ENCODE results near the gene CHAMP1.
"Not testable (repeated sequence)": the region's sequence is repeated elsewhere in the genome, so short reads cannot be mapped to it uniquely, and the experiment has no call there.

The CHAMP1 gene

DNA sequence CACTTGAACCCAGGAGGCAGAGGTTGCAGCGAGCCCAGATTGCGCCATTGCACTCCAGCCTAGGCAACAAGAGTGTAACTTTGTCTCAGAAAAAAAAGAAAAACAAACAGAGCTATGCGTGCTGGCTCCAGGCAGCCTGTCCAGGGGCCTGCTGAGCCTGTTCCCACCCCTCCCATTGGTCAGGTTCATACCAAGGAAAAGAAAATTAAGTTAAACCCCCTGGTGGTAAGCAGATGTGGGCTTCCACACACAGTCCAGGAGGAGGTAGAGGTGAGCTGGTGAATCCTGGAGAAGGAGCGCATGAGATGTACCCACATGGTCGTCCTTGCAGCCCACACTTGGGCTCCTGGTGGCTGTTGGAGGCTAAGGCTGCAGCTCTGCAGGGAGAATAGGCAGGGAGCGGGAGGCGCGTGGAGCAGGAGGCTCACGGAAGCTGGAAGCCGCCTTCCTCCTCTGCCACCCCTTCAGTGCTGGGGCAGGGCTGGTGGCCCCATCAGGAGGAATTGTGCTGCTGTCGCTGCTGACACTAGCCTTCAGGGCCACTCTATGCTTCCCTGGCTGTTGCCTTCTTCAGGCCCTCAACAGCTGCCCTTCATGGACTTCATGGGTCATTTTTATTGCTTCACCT, 10.5 kb upstream of the CHAMP1 start:
- no peak for DNase-seq

DNA sequence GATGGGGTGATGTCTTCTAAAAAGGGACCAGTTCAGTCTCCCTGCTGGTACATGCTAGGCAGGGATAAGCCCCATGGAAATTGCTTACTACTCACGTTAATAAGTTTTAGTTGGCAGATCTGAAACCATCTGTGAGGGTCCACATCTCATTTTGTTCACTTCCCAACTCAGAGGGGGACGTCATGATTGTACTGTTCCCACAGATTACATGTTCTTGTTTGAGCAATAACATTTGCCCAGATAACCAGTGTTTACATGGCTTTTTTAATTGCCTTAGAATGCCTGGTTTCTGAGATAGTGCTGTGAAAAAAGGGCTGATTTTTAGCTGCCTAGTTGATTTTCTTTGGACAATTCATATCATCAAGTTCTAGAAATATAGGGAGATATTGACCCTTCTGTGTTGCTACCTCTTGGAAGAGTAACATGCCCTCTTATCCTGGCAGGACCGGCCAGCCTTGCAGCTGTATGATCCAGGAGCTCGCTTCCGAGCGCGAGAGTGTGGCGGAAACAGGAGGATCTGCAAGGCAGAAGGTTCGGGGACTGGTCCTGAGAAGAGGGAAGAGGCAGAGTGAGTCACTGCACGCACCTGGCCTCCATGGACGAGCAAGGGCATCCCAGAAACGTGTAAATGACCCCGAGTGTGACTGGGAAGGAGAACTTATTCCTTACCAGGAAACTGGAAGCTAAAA, 9.8 kb upstream of the CHAMP1 start:
- no peak for DNase-seq

DNA sequence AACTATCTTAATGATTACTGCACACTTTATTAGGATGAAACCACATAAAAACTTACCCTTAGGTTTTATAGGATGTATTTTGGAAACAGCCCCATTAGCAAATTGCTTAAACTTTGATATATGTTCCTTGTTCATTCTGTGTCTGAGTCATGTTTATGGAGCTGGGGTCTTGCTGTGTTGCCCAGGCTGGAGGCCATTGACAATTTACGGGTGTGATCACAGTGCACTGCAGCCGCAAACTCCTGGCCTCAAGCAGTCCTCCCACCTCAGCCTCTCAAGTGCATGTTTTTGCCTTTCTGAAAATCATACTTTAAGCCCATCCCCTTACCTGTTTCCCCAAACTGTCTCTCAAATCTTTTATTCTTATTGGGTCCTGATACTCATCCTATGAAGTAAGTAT, 5.2 kb upstream of the CHAMP1 start:
- no peak for DNase-seq

DNA sequence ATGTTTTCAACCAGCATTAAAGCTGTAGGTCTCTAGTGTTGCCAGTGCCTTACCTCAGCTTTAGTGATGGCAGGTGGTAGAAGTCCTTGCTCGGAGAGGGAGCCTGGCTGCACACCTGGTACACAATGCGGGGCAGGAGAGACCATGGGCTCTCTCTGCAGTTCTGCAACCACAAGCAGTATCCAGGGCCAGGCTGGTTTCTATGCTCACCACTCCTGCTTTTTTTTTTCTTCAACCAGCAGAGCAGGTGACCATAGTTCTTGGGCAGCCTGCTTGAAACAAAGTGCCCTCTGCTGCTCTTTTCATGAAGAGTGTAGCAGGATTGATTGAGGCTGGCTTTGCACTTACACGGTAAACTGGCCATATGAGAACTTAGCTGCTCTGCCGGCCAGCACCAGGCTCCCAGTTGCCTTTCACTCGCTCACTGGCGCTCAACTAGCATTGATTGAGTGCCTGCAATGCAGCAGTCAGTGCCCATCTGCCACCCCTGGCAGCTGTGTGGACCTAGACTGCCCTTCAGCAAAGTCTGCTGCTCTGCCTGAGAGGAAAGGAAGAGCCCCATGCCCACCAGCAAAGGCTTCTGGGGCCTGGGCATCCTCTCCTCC, 4.4 kb upstream of the CHAMP1 start:
- DNase-seq, result no peak

DNA sequence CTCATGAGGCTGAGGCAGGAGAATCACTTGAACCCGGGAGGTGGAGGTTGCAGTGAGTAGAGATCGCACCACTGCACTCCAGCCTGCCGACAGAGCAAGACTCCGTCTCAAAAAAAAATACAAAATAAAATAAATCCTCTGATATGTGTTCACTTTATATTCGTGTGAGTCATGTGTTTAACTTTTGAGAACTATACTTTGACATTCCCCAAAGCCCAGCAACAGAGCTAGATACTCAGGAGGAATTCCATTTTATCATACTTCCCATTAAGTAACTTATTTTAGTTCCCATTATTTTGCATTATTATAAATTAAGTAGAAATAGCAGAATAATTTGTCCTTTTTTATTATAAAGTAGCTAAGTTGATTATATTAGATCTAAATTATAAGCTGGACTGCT, 3.3 kb upstream of the CHAMP1 start:
- DNase-seq, result no peak

DNA sequence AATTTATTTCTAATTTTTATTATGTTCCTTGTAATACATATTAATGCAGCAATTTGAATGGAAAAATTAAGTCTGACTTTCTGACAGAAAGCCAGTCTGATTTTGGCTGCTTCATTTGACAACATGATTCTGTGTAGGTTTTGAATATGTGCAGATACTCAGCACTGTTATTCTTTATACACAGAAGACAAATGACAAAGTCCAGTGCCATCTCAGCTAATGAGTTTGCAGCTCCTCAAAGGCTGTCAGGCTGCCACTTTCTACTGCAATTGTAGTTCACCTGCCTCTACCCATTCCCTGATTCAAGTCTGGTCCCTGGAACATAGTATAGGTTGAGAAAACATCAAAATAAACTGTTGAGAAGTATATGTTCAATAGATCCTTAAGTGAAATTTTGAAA, 2.9 kb upstream of the CHAMP1 start:
- no peak for DNase-seq

DNA sequence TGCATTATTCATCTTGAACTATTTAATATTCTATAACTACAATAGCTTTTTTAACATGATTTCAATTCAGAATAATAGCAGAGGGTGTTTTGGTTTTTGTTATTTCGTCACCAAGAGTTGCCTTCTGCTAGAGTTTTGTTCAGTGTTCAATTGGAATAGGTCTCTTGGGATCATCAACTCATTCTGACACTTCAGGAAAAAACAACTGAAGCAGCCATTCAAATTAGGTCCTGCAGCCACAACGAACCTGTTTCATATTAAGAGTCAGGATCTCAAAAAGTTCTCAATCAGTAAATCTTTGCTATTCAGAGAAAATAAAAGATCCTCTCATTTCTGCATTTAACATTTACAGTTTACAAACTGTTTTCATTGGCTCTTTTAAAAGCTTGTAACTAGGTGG, 2.4 kb upstream of the CHAMP1 start:
- DNase-seq, result no peak

DNA sequence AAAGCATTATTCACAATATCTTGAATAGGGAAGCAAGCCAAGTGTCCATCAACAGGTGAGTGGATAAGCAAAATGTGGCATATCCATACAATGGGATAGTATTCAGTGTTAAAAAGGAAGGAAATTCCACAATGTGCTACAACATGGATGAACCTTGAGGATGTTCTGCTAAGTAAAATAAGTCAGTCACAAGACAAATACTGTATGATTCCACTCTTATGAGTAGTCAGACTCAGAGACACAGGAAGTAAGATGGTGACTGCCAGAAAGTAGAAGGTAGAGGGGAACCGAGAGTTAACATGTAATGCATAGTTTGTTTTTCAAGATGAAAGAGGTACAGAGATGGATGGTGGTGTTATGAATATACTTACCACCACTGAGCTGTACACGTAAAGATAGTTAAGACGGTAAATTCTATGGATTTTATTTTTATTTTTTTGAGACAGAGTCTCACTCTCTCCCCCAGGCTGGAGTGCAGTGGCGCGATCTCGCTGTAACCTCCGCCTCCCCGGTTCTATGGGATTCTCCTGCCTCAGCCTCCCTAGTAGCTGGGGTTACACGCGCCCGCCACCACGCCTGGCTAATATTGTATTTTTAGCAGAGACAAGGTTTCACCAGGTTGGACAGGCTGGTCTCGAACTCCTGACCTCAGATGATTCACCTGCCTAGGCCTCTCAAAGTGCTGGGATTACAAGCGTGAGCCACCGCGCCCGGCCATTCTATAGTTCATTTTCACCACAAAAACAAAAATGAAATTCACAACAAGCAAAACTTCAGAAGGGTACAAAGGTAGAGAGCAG, 1.0 kb upstream of the CHAMP1 start:
- DNase-seq, result peak; percentile 7

DNA sequence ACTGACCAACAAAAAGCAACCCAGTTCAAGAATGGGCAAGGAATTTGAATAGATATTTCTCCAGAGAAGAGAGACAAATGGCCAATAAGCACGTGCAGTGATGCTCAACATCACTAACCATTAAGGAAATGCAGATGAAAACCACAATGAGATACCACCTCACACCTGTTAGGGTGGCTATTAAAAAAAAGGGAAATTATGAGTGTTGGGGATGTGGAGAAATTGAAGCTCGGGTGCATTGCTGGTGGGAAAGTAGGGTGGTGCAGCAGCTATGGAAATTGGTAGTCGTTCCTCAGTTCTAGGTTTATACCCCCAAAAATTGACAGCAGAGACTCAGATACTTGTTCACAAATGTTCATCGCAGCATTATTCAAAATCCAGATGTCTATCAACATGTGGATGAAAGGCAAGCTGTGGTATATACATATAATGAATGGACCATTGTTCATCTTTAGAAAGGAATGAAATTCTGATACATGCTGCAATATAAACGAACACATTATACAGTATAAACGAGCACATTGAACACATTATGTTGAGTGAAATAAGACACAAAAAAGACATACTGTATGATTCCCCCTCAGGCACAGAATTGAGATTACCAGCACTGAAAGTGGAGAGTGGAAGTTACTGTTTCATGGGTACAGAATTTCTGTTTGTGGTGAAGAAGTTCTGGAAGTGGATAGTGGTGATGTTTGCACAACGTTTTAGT, 927 bp downstream of the CHAMP1 start:
- no peak for DNase-seq

DNA sequence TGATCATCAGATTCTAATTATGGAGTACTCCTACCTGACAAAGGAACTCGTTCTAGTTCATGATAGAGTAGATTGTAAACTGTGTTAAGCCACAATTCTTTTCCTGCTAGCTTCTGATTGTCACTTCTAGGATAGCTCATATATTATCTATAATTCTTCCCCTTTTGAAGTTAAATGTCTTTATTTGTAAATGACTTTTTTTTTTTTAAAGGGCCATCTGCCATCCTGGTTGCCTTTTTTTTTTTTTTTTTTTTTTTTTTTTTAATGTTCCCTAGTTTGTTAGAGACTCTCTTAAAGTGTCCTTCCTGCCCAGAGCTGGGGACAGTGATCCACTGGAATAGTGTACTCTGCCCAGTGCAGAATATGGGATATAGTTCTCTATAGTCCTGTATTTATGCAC, 4.3 kb downstream of the CHAMP1 start:
- DNase-seq, result no peak

DNA sequence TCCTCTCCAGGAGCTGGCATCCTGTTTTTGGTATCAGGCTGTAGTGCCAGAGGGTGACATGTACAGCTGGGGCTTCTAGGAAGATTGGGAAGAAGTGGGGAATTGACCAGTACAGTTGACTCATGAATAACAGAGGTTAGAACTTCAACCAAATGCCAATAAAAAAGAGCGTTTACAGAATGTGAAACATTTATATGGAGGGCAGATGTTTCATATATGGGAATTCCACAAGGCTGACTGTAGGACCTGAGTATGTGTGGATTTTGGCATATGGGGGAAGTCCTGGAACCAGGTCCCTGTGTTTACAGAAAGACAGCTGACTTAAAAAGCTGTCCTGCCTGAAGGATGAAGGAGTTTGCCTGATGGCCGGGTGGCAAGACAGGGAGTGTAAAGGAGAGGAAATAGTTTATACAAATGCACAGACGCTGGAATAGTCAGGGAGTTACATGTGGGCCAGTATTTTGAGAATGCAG, 5.2 kb downstream of the CHAMP1 start:
- DNase-seq, result no peak

DNA sequence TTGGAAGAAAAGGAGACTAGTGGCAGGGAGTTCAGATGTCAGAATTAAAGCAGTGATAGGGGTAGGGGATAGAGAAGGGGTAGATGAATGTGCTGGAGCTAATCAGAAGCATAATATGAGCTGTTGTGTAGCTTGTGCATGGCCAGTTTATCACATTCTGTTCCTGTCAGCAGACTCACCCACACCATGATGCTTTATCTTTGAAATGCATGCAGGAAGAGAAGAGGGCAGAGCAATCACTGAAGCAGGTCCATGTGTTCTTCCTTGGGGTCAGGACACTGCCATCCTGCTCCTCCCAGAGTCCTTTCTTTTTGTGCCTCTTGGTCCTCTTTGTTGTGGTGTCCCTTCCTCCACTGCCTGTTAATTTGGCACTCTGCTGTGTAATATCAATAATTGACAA, 5.8 kb downstream of the CHAMP1 start:
- DNase-seq, result no peak

DNA sequence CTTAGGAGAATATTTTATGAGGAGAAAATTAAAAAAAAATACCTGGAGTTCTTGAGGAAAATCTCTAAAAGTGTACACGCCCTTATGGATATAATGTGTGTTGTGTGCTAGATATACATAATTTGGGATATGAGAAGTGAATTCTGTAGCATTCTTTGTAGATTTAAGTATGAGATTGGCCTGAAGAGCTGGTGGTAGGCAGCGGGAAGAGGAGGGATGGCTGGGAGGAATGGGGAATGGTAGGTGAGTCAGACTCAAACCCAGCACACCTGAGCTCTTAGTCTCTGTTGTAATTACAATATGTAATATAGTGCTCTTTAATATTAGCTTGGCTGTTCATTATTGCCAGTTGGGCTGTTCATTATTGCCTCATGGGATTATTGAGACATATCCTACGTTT, 7.0 kb downstream of the CHAMP1 start:
- DNase-seq, result no peak

DNA sequence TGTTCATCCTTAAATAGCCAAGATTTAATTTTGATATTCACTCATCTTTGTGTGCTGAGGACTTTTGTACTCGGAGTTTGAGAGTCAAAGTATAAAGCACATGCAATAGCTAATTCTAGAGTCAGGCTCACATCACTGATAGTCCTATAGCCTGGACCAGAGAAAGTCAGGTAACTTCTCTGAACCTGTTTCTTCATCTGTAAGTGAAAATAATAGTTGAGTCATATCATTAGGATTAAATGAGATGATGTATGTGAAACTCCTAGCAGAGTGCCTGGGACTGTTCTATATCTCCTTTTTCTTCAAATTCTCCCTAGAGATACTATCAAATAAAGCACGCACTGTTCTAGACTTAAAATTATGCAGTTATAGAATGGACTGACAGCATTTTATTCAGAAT, 9.0 kb downstream of the CHAMP1 start:
- DNase-seq, result no peak

DNA sequence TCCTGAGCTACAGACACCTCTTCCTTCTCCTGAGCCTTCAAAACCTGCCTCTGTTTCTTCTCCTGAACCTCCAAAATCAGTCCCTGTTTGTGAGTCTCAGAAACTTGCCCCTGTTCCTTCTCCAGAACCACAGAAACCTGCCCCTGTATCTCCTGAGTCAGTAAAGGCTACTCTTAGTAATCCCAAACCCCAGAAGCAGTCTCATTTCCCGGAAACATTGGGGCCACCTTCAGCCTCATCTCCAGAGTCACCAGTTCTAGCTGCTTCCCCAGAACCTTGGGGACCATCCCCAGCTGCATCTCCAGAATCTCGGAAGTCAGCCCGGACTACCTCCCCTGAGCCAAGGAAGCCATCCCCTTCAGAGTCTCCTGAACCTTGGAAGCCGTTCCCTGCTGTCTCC, 10.0 kb downstream of the CHAMP1 start:
- DNase-seq, result no peak

DNA sequence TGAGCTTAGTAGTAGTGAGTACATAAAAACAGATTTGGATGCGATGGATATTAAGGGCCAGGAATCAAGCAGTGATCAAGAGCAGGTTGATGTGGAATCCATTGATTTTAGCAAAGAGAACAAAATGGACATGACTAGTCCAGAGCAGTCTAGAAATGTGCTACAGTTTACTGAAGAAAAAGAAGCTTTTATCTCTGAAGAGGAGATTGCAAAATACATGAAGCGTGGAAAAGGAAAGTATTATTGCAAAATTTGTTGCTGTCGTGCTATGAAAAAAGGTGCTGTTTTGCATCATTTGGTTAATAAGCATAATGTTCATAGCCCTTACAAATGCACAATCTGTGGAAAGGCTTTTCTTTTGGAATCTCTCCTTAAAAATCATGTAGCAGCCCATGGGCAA, 11.4 kb downstream of the CHAMP1 start:
- DNase-seq, result no peak

DNA sequence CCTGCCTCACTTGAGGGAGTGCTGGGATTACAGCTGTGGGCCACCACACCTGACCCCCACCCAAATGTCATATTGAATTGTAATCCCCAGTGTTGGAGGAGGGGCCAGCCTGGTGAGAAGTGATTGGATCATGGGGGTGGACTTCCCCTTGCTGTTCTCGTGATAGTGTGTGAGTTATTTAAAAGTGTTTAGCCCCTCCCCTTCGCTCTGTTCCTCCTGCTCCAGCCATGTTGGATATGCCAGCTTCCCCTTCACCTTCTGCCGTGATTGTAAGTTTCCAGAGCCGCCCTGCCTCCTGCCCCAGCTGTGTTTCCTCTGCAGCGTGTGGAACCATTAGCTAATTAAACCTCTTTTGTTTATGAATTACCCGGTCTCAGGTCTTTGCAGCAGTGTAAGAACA, 13.7 kb downstream of the CHAMP1 start:
- DNase-seq, result no peak

DNA sequence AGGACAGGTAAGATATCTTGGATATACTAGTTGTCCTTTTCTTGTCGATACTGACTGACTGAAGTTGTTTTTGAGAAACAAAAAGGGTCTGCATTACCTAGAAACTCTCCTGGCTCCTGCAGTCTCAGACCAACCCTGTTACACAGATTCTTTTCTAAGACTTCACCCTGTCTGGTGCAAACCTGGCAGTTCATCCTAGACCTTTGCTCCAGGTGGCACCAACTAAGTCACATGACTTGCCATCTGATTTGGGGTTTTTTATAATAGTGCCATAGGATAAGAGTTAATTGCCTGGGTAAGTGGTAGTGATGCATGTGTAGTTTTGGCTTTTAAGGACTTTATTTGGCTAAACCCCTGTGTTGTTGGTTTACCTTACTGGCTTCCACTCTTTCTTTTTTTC, 14.3 kb downstream of the CHAMP1 start:
- DNase-seq, result no peak

DNA sequence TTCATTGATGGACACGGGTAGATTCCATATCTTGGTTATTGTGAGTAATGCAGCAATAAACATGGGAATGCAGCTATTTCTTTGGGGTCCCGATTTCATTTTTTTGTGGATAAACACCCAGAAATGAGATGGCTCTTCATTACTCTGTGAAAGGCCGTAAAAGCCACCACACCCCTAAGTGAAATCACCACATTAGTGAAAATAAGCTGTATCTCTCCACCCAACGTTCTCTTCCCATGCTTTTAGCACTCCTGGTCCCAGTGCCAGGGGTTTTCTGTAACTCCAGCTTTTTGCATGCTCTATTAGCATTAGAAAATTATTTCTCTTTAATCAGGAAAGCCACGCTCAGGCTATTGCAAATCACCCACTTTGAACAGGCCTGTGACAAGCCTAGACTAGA, 15.8 kb downstream of the CHAMP1 start:
- DNase-seq, result no peak

DNA sequence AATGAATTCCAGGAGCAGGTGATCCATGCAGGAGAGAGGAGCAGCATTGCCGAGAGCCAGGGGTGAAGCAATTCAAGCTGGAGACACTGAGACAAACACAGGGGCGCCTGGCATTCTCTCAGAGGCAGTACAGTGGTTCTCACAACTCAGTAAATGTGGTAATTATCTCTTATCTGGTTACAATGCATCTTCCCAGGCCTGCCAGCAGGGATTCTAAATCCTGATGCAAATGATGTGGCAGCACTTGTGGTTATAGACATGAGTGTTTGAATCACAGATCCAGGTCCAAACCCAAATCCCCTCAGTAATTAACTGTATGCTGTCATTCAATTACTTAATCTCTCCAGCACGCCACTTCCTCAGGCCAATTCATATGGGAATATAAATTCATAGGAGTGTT, 19.6 kb downstream of the CHAMP1 start:
- DNase-seq, result not testable (repeated sequence)

DNA sequence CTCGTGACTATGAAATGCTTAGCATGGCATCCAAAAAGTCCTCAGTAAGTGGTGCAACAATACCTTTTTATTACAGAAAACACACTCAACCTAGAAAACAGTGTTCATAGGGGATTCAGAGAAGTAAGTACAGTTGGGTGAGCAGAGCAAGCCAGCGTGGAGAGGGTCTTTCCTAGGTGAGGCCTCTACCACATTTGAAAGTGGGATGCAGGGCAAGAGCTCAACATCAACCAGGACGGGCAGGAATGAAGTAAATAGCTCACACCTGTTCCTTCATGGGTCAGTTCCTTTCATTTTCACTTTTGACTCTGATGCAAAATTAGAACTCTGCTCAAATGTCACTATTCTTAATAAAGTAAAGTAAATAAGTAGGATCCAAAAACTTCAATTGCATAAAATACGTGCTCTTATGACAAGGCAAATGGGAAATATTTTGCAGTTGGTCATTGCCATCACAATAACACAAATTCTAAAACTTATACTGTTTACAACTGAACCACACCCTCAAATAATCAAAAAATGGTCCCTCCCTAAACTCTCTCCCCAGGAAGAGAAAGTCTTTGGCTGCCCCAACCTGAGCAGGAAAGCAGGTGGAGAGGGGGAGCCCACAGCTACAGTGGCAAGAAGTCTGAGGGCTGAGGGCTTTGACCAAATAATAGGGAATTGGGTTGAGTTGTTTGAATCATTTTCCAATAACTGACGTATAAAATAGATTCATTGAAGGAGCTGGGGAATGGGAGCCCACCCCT, 20.2 kb downstream of the CHAMP1 start:
- DNase-seq, result no peak

DNA sequence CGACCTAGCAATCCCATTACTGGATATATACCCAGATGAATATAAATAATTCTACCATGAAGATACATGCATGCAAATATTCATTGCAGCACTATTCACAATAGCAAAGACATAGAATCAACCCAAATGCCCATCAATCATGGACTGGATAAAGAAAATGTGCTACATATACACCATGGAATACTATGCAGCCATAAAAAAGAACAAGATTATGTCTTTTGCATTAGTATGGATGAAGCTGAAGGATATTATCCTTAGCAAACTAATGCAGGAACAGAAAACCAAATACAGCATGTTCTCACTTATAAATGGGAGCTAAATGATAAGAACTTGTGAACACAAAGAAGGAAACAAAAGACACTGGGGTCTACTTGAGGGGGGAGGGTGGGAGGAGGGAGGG, 22.2 kb downstream of the CHAMP1 start:
- not testable (repeated sequence) for DNase-seq
